KG1 (cell line): ENCODE results near the gene HOXC10.

ENCODE experiments used
- DNase-seq: peaks from one replicate; lab custom pipeline; 2025; lab: John Stamatoyannopoulos, UW

Gene HOXC10

GRCh38 chr12:53977596-53978445, 7.1 kb upstream of the HOXC10 start:
- DNase-seq: no peak

- no peak for DNase-seq
These were observed 6.2 kb upstream of the HOXC10 start for GRCh38 chr12:53978477-53979356.

- no peak for DNase-seq
These were observed 4.7 kb upstream of the HOXC10 start for GRCh38 chr12:53980104-53980801.

GRCh38 chr12:53980802-53981496, 4.0 kb upstream of the HOXC10 start:
- DNase-seq: no peak

GRCh38 chr12:53981634-53982565, 3.0 kb upstream of the HOXC10 start:
- DNase-seq: no peak

- no peak for DNase-seq
These were observed 2.0 kb upstream of the HOXC10 start for GRCh38 chr12:53982648-53983567.

- no peak for DNase-seq
These were observed 1.4 kb upstream of the HOXC10 start for GRCh38 chr12:53983568-53983949.

GRCh38 chr12:53983950-53984572, 885 bp upstream of the HOXC10 start:
- DNase-seq: no peak

- DNase-seq: no peak
These were observed 697 bp downstream of the HOXC10 start for GRCh38 chr12:53985692-53985993.

- no peak for DNase-seq
These were observed 1.2 kb downstream of the HOXC10 start for GRCh38 chr12:53985994-53986685.

- DNase-seq: no peak
These were observed 1.9 kb downstream of the HOXC10 start for GRCh38 chr12:53986686-53987483.

- no peak for DNase-seq
These were observed 2.9 kb downstream of the HOXC10 start for GRCh38 chr12:53987787-53988230.

GRCh38 chr12:53988541-53989226, 3.7 kb downstream of the HOXC10 start:
- DNase-seq: no peak

- DNase-seq: no peak
These were observed 4.5 kb downstream of the HOXC10 start for GRCh38 chr12:53989227-53990113.

GRCh38 chr12:53990311-53991076, 5.5 kb downstream of the HOXC10 start:
- no peak for DNase-seq
